ENCODE data around the gene MCRS1.

MCRS1 gene

DNA sequence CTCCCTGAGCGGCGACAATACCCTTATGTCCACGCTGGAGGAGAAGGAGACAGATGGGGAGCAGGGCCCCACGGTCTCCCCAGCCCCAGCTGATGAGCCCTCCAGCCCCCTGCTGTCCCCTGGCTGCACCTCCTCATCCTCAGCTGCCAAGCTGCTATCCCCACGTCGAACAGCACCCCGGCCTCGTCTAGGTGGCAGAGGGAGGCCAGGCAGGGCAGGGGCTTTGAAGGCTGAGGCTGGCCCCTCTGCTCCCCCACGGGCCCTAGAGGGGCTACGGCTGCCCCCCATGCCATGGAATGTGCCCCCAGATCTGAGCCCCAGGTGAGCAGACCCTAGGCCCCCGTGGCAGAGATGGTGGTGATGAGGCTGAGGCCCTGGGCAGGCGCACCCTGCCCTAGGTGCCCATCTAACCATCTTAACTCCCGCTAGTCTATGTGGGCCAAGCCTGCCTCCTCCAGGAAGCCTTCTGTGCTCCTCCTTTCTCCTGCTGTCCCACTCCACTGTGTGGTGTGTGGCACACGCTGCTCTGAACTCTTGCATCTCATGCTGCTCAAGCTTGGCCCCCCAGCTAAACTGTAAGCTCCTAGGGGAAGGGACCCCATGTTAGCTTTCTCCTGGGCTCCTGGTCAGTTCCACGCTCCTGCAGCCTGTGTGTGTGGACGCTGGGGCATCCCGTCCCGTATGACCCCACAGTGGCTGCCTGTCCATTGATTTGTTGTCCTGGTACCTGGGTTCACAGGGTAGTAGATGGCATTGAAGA is 12.1 kb downstream of the MCRS1 start:
- DNase-seq (ENCODE audit: low read depth in 2 of 2), result no peak

DNA sequence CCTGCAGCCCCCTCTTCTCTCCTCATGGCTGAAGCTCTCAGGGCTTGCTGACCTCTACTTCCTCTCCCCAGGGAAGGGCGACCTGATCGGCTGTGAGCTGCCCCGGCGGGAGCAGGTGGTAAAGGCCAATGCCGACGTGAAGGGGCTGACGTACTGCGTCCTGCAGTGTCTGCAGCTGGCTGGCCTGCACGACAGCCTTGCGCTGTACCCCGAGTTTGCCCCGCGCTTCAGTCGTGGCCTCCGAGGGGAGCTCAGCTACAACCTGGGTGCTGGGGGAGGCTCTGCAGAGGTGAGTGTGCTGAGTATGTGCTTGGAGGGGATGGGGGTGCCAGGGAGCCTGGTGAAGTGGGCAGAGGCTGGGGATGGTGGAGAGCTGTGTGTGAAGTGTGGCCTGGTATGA is 13.7 kb downstream of the MCRS1 start:
- DNase-seq (ENCODE audit: low read depth in 2 of 2), result no peak

DNA sequence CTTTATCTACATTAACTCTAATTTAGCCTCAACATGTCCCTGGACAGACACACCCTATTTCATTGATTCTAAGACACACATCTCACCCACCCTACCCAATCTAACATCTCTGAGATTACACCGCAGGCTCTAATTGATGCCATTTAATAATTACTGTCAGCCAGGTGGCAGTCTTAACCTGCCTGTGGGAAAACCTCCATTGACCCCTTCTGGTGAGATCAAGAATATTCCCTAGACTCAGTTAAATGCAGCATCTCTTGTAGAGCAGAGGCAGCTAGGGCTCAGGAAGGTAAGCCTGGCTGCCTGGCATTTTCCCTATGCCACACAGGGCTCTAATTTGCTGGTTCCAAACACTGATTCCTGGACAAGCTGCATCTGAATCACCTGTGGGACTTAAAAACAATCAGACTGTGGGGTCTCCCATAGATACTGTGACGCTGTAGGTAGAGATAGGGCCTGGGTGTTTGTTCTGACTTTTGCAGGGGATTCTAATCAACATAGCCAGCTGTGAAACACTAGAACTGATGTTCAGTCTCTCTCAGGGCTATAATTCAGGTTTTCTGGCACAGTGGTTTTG is 14.3 kb downstream of the MCRS1 start:
- no peak for DNase-seq (ENCODE audit: low read depth in 2 of 2)

DNA sequence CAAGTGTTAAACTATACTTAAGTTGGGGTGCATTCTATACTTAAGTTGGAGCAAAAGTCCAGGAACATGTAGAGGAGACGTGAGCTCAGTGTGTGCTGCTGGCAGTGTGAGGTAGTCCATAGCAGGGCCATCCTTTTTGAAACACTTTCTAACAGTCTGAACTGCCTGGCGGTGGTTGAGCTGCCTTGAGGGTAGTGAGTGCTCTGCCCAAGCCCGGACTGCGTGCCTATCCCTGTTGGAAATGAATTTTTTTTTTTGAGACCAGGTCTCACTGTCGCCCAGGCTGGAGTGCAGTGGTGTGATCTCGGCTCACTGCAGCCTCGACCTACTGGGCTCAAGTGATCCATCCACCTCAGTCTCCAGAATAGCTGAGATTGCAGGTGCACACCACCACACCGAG is 15.0 kb downstream of the MCRS1 start:
- DNase-seq (ENCODE audit: low read depth in 2 of 2), result no peak

DNA sequence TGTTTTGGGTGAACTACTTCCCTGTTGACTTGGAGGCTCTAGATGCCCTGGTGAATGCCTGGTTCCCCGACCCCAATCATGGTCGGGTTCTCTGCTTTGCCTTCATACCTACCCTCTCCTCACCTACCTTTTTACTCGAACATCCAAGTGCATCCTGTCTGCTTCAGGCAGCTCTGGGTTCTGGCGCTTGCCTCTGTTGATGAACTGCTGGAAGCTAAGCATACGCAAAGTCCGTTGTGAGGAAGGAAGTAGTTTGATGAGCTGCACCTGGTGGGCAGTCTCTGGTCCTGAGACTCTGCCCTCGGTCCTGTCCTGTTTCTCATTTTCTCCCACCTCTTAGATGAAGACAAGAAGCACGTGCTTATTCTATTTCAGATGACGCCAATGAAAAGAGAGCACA is 15.5 kb downstream of the MCRS1 start:
- no peak for DNase-seq (ENCODE audit: low read depth in 2 of 2)

DNA sequence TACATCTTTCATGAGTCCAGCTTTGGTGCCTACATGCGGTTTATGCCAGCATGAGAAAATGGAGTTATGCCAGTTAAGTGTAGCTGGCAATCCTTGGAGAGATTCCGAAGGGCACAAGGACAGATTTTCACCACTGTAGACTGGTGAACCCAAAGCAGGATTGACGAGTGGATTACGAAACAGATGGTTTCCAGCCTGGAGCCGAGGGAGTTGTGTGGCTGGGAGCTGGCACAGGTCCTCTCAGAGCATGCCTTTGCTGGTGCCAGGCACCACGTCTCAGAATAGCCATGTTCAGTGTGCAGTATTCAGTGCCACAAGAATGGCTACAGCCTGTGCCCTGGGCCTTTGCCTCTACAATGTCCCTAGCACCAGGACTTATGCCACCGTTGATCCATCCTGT is 15.9 kb downstream of the MCRS1 start:
- no peak for DNase-seq (ENCODE audit: low read depth in 2 of 2)

DNA sequence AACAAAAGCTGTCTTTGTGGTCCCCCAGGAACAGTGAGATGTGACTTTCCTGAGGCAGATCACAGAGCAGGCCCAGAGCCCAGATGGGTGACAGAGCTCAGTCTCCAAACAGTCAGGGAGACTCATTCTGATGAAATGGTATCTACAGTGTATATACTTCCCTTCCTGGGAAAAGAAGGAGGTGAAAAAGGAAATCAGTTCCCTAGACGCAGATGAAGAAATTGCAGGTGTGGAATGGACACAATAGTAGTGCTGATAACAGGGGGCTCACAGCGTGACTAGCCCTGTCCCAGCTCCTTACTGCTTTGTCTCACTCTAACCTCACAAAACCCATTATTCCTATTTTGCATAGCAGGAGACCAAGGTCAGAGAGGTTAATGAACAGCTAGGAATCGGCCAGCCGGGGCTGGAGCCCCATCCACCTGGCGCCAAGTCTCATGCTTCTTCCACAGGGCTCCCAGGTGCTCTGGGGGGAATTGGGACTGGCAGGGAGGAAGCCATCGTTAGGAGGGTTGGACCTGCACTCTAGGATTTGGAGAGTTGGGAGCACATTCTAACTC is 17.2 kb downstream of the MCRS1 start:
- DNase-seq (ENCODE audit: low read depth in 2 of 2), result no peak

DNA sequence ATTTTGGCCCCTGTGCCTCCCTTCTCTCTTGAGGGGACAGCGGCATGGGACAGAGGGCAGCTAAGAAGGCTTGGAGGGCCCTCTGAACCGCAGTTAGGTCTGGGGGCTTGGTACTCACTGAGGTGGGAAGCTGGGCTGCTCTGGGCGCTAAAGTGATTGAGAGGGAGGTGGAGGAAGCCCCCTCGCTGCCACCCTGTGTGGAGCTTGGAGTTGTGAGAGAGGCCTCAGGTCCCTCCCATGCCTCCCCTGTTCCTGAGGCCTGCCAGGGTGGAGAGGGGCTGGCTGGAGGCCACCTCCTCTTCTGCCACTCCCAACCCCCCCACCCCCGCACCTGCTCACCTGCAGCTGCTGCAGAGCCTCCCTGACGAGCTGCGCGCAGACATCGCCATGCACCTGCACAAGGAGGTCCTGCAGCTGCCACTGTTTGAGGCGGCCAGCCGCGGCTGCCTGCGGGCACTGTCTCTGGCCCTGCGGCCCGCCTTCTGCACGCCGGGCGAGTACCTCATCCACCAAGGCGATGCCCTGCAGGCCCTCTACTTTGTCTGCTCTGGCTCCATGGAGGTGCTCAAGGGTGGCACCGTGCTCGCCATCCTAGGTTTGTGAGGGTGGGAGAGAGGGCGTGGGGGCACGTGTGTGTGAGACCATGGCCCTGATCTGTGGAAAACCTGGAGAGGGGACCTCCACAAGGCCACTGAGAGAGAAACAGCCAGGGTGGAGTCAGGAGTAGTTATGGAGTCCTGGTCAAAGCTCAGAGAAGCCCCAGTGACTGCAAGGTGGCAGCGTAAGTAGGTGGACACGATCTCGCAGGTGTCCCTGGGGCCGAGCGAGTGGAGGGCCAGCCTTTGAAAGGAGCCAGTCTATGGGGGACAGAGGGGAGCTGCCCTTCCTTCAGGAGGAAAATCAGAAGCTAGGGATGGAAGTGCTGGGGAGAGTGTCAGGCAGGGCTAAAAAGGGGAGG is 17.9 kb downstream of the MCRS1 start:
- no peak for DNase-seq (ENCODE audit: low read depth in 2 of 2)

DNA sequence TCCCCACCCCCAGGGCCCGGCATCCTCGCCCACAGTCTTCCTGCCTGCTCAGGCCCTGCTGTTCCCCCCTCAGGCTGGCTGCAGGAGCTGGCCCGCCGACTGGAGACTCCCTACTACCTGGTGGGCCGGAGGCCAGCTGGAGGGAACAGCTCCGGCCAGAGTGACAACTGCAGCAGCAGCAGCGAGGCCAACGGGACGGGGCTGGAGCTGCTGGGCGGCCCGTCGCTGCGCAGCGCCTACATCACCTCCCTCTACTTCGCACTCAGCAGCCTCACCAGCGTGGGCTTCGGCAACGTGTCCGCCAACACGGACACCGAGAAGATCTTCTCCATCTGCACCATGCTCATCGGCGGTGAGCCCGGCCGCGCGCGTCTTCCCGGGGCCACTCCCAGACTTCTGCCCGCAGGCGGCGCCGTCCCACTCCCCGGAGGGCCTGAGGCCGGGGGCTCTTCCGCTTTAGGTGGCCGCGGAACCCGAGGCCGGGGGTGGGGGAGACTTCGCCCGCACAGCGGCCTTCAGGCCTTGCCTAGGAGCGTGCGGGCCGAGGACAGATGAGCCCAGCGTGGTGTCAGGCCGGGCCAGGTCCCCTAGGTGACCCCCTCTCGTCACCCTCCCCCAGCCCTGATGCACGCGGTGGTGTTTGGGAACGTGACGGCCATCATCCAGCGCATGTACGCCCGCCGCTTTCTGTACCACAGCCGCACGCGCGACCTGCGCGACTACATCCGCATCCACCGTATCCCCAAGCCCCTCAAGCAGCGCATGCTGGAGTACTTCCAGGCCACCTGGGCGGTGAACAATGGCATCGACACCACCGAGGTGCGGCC is 18.9 kb downstream of the MCRS1 start:
- no peak for DNase-seq (ENCODE audit: low read depth in 2 of 2)

DNA sequence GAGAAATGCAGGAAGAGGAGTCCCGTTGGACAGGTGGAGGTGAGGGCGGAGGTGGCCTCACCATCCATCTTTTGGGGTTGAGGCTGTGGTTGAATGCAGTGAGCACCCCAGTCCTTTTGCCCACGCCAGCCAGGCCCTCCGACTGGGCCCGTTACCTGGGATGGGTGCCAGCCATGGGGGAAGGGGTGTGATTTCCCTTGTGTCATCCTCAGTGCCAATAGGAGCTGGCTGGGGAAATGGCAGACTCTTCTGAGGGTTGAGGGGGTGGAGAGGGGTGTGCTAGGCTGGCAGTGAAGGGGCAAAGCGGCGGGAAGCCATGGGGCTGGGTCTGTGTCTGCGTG is 19.5 kb downstream of the MCRS1 start:
- DNase-seq (ENCODE audit: low read depth in 2 of 2), result no peak

DNA sequence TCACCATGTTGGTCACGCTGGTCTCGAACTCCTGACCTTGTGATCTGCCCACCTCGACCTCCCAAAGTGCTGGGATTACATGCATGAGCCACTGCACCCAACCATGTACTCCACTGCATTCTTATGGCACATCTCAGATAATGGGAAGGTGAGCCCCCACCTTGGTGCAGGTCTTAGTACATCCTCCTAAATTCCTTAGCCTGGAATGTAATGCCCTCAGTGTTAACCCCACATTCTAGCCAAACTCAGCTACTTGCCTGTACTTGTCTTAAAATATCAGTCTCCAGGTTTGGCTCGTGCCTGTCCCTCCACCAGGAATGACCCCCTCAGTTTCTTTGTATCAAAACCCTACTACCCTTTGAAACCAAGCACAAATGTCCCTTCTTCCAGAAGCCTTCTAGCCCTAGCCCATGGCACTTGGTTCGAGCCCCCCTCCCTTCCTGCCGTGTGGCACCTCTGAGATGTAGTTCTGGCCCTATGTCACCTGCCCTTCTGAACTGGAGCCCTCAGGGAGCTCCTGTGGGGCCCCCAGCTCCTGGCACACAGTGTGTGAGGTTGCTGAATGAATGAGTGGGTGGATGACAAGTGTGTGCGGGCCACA is 20.8 kb downstream of the MCRS1 start:
- no peak for DNase-seq (ENCODE audit: low read depth in 2 of 2)

DNA sequence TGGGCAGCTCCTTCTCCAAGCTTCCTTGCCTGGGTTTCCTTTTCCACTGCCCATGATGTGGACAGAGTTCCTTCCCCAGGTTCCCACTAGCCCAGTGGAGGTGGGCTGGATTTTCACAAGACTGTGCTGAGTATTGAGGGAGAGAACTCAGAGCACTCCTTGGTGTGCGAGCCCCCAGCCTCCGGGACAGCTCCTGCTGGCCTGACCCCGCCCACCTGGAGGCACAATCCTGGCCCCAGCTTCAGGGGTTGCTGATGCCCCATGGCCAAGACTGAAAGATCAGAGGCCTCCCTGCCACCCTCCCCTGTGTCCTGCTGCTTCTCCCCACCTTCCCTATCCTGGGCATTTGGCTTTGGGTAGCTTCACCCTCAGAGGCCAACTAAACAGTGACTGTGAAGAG is 21.5 kb downstream of the MCRS1 start:
- DNase-seq (ENCODE audit: low read depth in 2 of 2), result no peak

DNA sequence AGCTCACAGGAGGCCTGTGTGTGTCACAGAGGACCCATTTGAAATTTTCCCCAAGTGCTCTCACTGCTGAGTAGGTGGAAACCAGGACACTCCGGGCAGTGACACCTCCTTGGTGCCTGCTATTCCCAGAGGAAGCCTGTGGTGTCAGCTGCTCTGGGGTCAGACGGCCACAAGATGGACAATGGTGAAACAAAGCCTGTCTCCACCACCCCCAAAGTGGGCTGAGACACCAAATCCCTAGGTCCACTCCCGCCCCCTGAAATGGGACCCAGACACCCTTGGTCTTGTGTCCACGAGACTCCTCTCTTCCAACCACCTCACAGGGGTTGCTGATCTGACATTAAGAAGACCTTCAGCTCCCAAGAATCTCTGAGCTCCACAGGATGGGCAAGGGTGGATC is 22.1 kb downstream of the MCRS1 start:
- DNase-seq (ENCODE audit: low read depth in 2 of 2), result no peak

DNA sequence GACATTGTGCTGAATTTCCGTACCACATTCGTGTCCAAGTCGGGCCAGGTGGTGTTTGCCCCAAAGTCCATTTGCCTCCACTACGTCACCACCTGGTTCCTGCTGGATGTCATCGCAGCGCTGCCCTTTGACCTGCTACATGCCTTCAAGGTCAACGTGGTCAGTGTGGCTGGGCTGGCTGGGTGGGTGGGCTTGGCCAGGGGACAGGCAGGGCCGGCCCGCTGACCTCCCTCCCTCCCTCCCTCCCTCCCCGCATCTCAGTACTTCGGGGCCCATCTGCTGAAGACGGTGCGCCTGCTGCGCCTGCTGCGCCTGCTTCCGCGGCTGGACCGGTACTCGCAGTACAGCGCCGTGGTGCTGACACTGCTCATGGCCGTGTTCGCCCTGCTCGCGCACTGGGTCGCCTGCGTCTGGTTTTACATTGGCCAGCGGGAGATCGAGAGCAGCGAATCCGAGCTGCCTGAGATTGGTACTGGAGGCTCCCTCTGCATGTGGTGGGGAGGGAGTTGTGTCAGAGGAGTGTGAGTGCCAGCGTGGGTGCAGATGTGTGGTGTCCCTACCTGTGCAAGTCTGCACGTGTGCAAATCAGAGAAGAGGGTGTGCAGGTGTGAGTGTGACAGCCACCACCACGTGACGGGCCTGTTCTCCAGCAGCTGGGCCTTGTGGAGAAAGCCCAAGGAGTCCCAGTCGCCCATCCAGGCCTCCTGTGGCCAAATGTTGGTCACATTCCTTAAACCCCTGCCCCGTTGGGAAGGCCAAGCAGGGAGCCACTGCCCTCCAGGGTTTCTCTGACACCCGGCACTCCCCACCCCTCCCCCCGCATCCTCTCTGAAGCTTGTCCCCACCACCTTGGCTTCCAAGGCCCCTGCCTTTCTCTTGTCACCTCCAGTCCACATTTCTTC is 23.8 kb downstream of the MCRS1 start:
- no peak for DNase-seq (ENCODE audit: low read depth in 2 of 2)

DNA sequence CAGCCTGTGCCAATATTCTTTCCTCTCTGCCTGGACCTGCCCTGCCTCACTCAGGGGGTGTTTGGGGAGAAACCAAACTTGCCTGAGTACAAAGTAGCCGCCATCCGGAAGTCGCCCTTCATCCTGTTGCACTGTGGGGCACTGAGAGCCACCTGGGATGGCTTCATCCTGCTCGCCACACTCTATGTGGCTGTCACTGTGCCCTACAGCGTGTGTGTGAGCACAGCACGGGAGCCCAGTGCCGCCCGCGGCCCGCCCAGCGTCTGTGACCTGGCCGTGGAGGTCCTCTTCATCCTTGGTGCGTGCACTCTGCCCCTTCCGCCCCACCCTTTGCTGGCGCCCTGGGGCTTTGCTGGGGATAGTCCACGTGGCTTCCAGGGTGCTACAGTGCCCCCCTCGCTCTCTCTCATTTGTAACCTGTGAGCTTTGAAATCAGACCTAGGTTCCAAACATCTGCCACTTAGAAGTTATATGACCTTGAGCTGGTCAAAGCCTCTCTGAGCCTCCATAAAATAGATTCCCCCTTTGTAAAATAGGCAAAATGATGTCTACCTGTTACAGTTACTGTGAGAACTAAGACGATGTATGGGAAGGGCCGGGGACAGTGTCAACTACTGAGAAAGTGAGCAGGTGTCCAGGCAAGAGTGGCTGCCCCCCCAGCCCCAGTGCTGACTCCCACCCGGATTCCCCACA is 24.6 kb downstream of the MCRS1 start:
- no peak for DNase-seq (ENCODE audit: low read depth in 2 of 2)

DNA sequence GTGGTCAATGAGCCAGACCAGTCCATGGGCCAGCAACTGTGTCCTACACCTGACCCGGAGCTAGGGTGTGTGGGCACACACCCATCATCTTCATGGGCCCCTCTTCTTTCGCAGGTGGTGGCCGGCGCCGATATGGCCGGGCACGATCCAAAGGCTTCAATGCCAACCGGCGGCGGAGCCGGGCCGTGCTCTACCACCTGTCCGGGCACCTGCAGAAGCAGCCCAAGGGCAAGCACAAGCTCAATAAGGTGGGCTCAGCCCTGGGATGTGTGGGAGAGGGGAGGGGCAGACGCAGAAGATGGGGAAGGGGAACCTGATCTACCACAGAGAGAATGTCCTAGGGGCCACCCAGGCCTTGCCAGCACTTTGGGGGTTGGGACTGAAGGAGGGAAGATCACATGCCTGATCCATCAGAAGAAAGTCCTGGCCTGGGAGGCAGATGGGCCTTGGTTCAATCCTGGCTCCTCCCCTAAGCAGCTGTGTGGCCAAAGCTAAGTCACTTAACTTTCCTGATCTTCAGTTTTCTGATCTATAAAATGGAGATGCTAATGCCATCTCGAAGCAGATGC is 25.3 kb downstream of the MCRS1 start:
- DNase-seq (ENCODE audit: low read depth in 2 of 2), result no peak

DNA sequence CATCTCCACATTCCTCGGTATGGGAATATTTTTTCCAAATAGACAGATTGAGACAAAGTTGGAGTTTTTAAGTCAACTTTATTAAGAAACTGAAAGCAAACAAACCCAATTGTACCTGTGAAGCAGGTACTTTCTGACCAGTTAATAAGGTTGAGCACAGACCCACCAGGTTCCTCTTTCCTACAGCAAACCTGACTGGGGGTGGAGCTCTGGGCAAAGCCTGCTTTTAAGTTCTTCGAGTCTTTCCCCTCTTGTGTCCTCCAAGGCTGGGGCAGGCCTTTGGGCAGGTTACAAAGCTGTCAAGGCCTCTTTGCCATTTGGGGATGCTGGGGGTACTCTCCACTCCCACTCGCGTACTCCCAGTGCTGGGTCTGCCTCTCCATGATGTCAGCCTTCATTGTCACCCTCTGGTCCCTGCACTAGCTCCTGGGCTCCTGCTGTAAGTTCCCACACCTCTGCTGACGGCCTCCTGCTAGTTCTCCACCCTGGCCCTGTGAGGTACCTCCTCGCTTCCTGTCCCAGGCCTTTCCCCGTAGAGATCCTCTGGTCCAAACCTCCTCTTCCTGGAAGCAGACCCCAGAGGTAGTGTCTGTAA is 25.9 kb downstream of the MCRS1 start:
- DNase-seq (ENCODE audit: low read depth in 2 of 2), result no peak

DNA sequence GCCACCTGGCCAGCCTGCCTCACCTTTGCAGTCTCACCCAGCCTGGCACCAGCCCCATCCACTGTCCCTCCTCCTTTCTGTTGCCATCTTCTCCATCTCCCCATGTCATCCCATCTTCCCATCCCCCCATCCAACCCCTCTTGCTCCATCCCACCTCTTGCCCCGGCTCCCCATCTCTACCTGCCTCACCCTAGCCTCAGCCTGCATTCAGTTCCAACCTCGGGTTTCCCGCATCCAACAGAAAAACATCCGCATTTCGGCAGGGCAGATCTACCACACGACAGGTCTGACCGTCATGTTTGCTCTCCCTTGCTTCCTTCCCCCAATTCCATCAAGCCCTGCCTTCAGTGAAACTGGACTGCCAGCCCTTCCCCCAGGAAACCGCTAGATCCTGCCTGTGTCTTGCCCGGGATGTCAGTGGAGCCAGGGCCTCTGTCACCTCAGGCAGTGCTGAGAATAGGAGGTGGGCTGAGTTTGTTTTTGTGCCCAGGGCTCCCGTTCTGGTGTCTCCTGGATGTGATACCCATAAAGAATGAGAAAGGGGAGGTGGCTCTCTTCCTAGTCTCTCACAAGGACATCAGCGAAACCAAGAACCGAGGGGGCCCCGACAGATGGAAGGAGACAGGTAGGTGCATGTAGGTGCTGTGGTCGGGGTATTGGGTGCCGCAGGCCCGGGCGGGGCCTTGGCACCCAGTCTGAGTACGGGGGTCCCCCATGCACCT is 26.6 kb downstream of the MCRS1 start:
- DNase-seq (ENCODE audit: low read depth in 2 of 2), result no peak
